SK-N-SH treated with all-trans-retinoic acid at 6 μM for 48 hours (cell line): ENCODE measurements around the gene B4GALT1.

ENCODE experiments used
- ATAC-seq: fragments of 200-7000 bp; cut with Tn5 transposase; 3 replicates; pipeline ENCODE4 v1.9.1; 2020; ENCODE audit warnings: mild to moderate bottlenecking, moderate library complexity
- ARNTL ChIP-seq: fragments of 450-650 bp; formaldehyde crosslinking; IDR thresholded peaks from 2 replicates; pipeline ENCODE4 v1.5.0; 2020; ENCODE audit warnings: low read depth, mild to moderate bottlenecking, moderate library complexity, borderline replicate concordance
- BACH2 ChIP-seq: fragments of 250-450 bp; sonication (Bioruptor Pico); IDR thresholded peaks from 2 replicates; pipeline ENCODE4 v1.9.0; 2021; ENCODE audit warnings: mild to moderate bottlenecking, borderline replicate concordance
- CREB5 ChIP-seq: fragments of 250-450 bp; sonication (Bioruptor Pico); IDR thresholded peaks from 2 replicates; pipeline ENCODE4 v1.5.1; 2020; ENCODE audit warnings: low read depth, mild to moderate bottlenecking, moderate library complexity
- CSDC2 ChIP-seq: fragments of 250-450 bp; sonication (Bioruptor Pico); IDR thresholded peaks from 2 replicates; pipeline ENCODE4 v1.5.0; 2020; ENCODE audit warnings: mild to moderate bottlenecking, moderate library complexity
- ESRRG ChIP-seq: fragments of 250-450 bp; sonication (Bioruptor Pico); IDR thresholded peaks from 2 replicates; pipeline ENCODE4 v1.6.1; 2021; ENCODE audit warnings: mild to moderate bottlenecking
- GLIS3 ChIP-seq: fragments of 250-450 bp; sonication (Bioruptor Pico); IDR thresholded peaks from 2 replicates; pipeline ENCODE4 v1.5.0; 2020; ENCODE audit warnings: mild to moderate bottlenecking, moderate library complexity
- ISL1 ChIP-seq: fragments of 250-450 bp; sonication (Bioruptor Pico); IDR thresholded peaks from 2 replicates; pipeline ENCODE4 v2.1.2; 2022; ENCODE audit warnings: mild to moderate bottlenecking, moderate library complexity
- OSR1 ChIP-seq: fragments of 250-450 bp; sonication (Bioruptor Pico); IDR thresholded peaks from 2 replicates; pipeline ENCODE4 v1.8.0; 2022; ENCODE audit warnings: moderate library complexity, mild to moderate bottlenecking, inconsistent platforms
- PPARA ChIP-seq: fragments of 250-450 bp; sonication (Bioruptor Pico); IDR thresholded peaks from 2 replicates; pipeline ENCODE4 v1.5.0; 2020; ENCODE audit warnings: mild to moderate bottlenecking, borderline replicate concordance
- RARB ChIP-seq: fragments of 250-450 bp; sonication (Bioruptor Pico); IDR thresholded peaks from 2 replicates; pipeline ENCODE4 v1.8.0; 2021; ENCODE audit warnings: mild to moderate bottlenecking, moderate library complexity
- SNAI2 ChIP-seq: fragments of 250-450 bp; sonication (Bioruptor Pico); IDR thresholded peaks from 2 replicates; pipeline ENCODE4 v1.5.0; 2020; ENCODE audit warnings: mild to moderate bottlenecking, moderate library complexity
- TOX ChIP-seq: fragments of 250-450 bp; sonication (Bioruptor Pico); IDR thresholded peaks from 2 replicates; pipeline ENCODE4 v1.8.0; 2021; ENCODE audit warnings: mild to moderate bottlenecking, moderate library complexity, borderline replicate concordance
- TSHZ2 ChIP-seq: fragments of 250-450 bp; sonication (Bioruptor Pico); IDR thresholded peaks from 2 replicates; pipeline ENCODE4 v1.5.0; 2020; ENCODE audit warnings: mild to moderate bottlenecking, moderate library complexity
- ZC3H10 ChIP-seq: fragments of 250-450 bp; sonication (Bioruptor Pico); IDR thresholded peaks from 2 replicates; pipeline ENCODE4 v1.5.1; 2021; ENCODE audit warnings: mild to moderate bottlenecking, moderate library complexity
- ZFP3 ChIP-seq: fragments of 250-450 bp; sonication (Bioruptor Pico); IDR thresholded peaks from 2 replicates; pipeline ENCODE4 v1.5.0; 2020; ENCODE audit warnings: mild to moderate bottlenecking, moderate library complexity
- ZFP30 ChIP-seq: fragments of 450-650 bp; formaldehyde crosslinking; IDR thresholded peaks from 2 replicates; pipeline ENCODE4 v1.5.0; 2022; ENCODE audit warnings: mild to moderate bottlenecking, moderate library complexity
- ZNF565 ChIP-seq: fragments of 450-650 bp; formaldehyde crosslinking; conservative IDR thresholded peaks from 2 replicates; pipeline ENCODE4 v1.5.0; 2020; ENCODE audit warnings: low read depth, mild to moderate bottlenecking, moderate library complexity
- ZNF70 ChIP-seq: fragments of 450-650 bp; formaldehyde crosslinking; IDR thresholded peaks from 2 replicates; pipeline ENCODE4 v1.5.0; 2020; ENCODE audit warnings: mild to moderate bottlenecking, moderate library complexity
- ZNF8 ChIP-seq: fragments of 450-650 bp; formaldehyde crosslinking; IDR thresholded peaks from 2 replicates; pipeline ENCODE4 v1.5.0; 2020; ENCODE audit warnings: mild to moderate bottlenecking, moderate library complexity
- TF ChIP-seq, protein P1 (sequence below): fragments of 250-450 bp; sonication (Bioruptor Pico); IDR thresholded peaks from 2 replicates; pipeline ENCODE4 v1.8.0; 2021; ENCODE audit warnings: low read depth, mild to moderate bottlenecking, moderate library complexity, borderline replicate concordance
- TF ChIP-seq, protein P2 (sequence below): fragments of 250-450 bp; sonication (Bioruptor Pico); IDR thresholded peaks from 2 replicates; pipeline ENCODE4 v1.8.0; 2020; ENCODE audit warnings: mild to moderate bottlenecking, moderate library complexity, borderline replicate concordance
- TF ChIP-seq, protein P3 (sequence below): fragments of 250-450 bp; sonication (Bioruptor Pico); IDR thresholded peaks from 2 replicates; pipeline ENCODE4 v1.5.1; 2021; ENCODE audit warnings: mild to moderate bottlenecking, moderate library complexity

The B4GALT1 gene

GRCh38 chr9:33209394-33209793, 42.3 kb upstream of the B4GALT1 start:
- TF ChIP-seq ZNF565 (CRISPR knock-in tag) = no peak
- TF ChIP-seq ARNTL = no peak
- no peak for TF ChIP-seq SNAI2 (CRISPR knock-in tag)
- no peak for TF ChIP-seq ZC3H10 (CRISPR knock-in tag)
- no peak for TF ChIP-seq ZNF70
- no peak for TF ChIP-seq CREB5 (CRISPR knock-in tag)
- ATAC-seq = peak; percentile 71

DNA sequence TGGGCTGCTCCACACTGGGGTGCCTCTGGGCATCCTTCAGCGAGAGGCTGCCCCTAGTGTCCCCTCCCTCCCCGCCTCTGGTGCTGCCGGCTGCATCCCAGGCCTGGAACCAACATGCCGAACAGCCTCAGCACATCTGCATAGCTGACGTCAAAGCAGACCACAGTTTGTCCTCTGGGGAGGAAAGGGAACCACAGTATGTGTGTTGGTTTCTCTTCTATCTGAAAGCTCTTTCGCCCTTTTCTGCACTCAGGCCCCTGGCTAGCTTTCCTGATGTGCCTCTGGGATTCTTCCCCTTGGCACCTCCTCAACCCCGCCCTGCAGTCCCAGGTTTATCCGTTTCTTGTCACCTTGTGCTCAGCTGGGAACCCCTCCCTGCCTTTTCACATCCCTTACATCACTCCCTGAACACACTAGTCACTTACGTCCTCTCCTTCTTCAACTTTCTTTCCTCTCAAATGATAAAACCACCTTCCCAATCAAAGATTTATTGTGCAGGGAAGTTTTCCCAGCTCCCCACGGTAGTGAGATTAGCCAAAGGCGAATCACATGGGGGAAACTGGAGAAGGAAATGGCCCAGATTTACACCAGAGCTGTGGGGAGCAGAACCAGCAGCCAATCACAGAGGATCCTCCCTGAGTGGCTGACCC, 35.5 kb upstream of the B4GALT1 start:
- TF ChIP-seq, protein P1, sequence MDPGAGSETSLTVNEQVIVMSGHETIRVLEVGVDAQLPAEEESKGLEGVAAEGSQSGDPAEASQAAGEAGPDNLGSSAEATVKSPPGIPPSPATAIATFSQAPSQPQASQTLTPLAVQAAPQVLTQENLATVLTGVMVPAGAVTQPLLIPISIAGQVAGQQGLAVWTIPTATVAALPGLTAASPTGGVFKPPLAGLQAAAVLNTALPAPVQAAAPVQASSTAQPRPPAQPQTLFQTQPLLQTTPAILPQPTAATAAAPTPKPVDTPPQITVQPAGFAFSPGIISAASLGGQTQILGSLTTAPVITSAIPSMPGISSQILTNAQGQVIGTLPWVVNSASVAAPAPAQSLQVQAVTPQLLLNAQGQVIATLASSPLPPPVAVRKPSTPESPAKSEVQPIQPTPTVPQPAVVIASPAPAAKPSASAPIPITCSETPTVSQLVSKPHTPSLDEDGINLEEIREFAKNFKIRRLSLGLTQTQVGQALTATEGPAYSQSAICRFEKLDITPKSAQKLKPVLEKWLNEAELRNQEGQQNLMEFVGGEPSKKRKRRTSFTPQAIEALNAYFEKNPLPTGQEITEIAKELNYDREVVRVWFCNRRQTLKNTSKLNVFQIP (CRISPR knock-in tag) = no peak
- TF ChIP-seq CREB5 (CRISPR knock-in tag) = no peak
- no peak for TF ChIP-seq CSDC2 (CRISPR knock-in tag)
- no peak for TF ChIP-seq ZNF565 (CRISPR knock-in tag)
- no peak for TF ChIP-seq RARB
- no peak for TF ChIP-seq BACH2 (CRISPR knock-in tag)
- TF ChIP-seq ISL1 (CRISPR knock-in tag) = no peak
- no peak for TF ChIP-seq ZFP30 (CRISPR knock-in tag)
- TF ChIP-seq TSHZ2 (CRISPR knock-in tag) = no peak
- no peak for TF ChIP-seq GLIS3 (CRISPR knock-in tag)
- TF ChIP-seq ZC3H10 (CRISPR knock-in tag) = no peak
- TF ChIP-seq, protein P2, sequence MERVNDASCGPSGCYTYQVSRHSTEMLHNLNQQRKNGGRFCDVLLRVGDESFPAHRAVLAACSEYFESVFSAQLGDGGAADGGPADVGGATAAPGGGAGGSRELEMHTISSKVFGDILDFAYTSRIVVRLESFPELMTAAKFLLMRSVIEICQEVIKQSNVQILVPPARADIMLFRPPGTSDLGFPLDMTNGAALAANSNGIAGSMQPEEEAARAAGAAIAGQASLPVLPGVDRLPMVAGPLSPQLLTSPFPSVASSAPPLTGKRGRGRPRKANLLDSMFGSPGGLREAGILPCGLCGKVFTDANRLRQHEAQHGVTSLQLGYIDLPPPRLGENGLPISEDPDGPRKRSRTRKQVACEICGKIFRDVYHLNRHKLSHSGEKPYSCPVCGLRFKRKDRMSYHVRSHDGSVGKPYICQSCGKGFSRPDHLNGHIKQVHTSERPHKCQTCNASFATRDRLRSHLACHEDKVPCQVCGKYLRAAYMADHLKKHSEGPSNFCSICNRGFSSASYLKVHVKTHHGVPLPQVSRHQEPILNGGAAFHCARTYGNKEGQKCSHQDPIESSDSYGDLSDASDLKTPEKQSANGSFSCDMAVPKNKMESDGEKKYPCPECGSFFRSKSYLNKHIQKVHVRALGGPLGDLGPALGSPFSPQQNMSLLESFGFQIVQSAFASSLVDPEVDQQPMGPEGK (CRISPR knock-in tag) = no peak
- no peak for TF ChIP-seq OSR1
- no peak for ATAC-seq

- no peak for ATAC-seq
- no peak for TF ChIP-seq RARB
- TF ChIP-seq TOX (CRISPR knock-in tag) = no peak
- TF ChIP-seq ZNF70 = no peak
- TF ChIP-seq PPARA = no peak
- TF ChIP-seq, protein P2 (CRISPR knock-in tag) = no peak
- no peak for TF ChIP-seq ZFP3 (CRISPR knock-in tag)
- no peak for TF ChIP-seq ESRRG
- TF ChIP-seq, protein P3, sequence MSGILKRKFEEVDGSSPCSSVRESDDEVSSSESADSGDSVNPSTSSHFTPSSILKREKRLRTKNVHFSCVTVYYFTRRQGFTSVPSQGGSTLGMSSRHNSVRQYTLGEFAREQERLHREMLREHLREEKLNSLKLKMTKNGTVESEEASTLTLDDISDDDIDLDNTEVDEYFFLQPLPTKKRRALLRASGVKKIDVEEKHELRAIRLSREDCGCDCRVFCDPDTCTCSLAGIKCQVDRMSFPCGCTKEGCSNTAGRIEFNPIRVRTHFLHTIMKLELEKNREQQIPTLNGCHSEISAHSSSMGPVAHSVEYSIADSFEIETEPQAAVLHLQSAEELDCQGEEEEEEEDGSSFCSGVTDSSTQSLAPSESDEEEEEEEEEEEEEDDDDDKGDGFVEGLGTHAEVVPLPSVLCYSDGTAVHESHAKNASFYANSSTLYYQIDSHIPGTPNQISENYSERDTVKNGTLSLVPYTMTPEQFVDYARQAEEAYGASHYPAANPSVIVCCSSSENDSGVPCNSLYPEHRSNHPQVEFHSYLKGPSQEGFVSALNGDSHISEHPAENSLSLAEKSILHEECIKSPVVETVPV (CRISPR knock-in tag) = no peak
- no peak for TF ChIP-seq GLIS3 (CRISPR knock-in tag)
- TF ChIP-seq ZNF8 (CRISPR knock-in tag) = no peak
- no peak for TF ChIP-seq ZNF565 (CRISPR knock-in tag)
- no peak for TF ChIP-seq ZFP30 (CRISPR knock-in tag)
- no peak for TF ChIP-seq TSHZ2 (CRISPR knock-in tag)
- TF ChIP-seq BACH2 (CRISPR knock-in tag) = no peak
- no peak for TF ChIP-seq ZC3H10 (CRISPR knock-in tag)
Measured at GRCh38 chr9:33202018-33202417, 34.9 kb upstream of the B4GALT1 start.
